ENCODE data around the gene MAL.
A peak's percentile ranks its signal among the peaks of the same experiment; 100 is the strongest.

The MAL gene

DNA sequence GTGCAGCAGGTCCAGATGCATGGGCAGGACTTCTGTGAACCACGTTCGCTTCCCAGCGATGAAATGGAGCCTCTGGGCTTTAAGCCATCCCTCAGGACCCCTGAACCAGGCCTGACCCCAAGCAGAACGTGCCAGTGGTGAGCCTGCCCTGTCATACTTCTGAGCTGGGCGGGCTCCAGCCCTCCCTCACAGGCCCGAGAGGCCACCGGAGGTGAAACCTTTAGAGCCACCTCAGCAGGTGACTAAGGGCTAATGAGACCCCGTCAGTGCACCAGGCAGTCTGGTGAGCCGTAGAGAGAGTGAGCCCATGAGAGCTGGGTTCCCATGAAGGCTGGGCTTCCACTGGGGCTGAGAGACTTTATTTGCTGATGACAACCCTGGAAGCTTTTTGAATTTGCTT, 8.9 kb upstream of the MAL start:
- DNase-seq (ENCODE audit: low read depth in 2 of 2), result no peak

GRCh38 chr2:95017071-95017501, 8.4 kb upstream of the MAL start:
- DNase-seq (ENCODE audit: low read depth in 2 of 2), result no peak

GRCh38 chr2:95017836-95018235, 7.7 kb upstream of the MAL start:
- DNase-seq (ENCODE audit: low read depth in 2 of 2), result no peak

DNA sequence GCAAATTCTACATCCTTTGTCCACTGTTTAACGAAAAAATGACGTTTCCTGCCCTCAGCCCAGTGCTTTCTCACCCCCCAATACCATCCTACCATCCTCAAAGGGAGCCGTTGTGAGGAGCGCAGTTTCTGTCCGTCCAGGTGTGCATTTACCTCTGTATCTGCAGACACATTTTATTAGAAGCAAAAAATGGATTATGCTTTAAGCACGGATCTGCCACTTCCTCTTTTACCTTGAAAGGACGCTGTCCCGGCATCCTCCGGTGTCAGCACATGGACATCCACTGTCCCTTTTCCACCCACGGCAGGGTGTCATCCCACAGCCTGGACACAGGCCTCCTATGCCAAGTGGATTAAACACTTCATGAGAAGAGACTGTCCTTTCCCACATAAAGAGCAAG, 7.2 kb upstream of the MAL start:
- no peak for DNase-seq (ENCODE audit: low read depth in 2 of 2)

DNA sequence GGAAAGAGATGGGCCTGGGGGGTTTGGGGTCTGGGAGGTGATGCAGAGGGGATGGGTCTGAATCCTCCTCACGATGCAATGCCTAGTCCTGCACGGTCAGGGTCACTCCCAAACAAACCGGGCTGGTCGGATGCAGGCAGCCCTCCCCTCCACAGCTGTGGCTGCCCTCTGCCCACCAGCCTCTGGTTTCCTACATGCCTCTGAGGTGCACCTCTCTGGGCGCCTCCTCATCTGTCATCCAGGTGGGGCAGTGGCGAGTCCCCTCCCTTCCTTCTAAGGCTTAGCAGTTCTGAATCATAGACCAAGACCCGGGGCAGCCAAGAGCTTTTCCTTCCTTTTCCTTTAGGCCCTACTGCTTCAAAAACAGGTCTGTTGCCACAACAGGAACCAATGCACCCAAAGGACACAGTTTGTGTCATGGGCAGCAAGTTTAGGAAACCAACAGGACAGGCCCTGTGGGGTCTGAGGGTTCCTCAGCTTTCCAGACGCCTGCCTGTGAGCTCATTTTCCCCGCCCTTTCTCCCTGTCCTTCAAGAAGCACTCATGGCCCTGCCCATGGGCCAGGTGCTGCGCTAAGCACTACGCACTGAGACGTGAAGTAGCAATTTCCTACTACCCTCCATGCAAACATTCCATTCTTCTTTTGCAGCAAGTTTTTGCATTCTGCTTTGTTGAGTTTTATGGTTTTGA, 6.5 kb upstream of the MAL start:
- no peak for DNase-seq (ENCODE audit: low read depth in 2 of 2)

DNA sequence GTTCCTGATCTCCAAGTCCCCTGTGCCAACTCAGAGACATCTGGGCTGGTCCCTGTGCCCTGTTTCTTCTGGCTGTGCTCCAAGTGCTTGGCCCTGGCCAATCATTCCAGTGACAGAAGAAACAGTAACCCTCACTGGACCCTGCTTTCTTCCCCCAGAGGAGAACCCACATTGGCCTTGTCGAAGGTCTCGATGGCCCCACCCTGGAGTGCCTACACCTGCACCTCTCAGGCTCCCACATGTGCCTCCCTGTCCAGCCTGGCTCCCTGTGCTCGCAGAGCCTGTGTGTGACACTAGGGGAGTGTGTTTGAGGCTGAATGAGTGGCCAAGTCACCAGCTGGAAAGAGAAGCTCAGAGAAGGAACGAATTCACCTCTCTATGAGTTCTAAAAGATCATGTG, 5.9 kb upstream of the MAL start:
- no peak for DNase-seq (ENCODE audit: low read depth in 2 of 2)

DNA sequence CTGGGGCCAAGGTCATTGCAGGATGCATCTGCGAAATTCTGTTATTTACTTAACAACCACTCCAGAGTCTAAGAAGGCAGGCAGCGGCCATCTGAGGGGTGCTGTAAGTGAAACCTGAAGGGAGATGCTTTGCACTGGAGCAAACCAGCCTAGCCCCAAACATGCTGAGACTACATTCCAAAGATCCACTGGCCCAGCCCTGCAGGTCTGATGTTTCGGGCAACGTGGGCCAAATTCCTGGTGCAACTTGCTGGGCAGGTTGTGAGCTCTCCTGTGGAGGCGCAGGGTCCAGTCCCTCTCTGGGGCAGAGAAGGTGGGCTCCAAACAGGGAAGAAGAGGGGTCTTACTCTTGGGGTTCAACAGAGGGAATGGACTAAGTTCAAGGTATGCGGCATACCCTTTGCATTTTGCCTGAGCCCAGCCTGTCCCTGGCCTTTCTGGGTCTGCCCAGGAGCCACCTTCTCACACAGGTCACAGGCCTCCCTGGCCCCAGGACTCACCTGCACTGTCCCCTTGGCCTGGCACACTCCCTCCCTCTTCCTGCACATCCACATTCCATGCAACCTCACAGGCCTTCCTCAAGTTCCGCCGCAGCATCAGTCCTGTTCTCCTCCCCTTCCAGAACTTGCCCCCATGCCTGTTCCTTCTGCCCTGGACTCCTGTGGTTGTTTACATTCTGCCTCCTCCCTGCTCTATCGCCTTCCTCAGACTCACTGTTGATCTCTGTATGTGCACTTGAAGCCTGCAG, 5.1 kb upstream of the MAL start:
- no peak for DNase-seq (ENCODE audit: low read depth in 2 of 2)

DNA sequence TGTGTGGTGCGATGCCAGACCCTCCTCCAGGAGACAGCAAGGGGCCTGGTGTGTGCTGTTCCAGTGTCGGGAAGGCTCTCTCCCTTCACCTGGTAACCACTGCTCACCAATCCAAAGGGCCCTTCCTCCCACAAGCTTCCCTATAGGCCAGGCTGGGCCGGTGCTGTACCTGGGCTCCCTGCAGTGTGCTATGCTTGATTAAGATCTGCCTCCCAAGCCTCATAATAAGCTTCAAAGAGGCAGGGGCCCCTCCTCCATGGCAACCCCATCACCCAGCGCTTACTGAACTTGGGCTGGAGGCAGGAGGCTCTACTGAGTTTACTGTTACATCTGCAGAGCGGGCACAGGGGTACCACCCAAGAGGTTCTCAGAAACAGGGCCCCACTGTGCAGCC, 4.5 kb upstream of the MAL start:
- DNase-seq (ENCODE audit: low read depth in 2 of 2), result no peak

GRCh38 chr2:95021847-95022246, 3.7 kb upstream of the MAL start:
- DNase-seq (ENCODE audit: low read depth in 2 of 2), result no peak

DNA sequence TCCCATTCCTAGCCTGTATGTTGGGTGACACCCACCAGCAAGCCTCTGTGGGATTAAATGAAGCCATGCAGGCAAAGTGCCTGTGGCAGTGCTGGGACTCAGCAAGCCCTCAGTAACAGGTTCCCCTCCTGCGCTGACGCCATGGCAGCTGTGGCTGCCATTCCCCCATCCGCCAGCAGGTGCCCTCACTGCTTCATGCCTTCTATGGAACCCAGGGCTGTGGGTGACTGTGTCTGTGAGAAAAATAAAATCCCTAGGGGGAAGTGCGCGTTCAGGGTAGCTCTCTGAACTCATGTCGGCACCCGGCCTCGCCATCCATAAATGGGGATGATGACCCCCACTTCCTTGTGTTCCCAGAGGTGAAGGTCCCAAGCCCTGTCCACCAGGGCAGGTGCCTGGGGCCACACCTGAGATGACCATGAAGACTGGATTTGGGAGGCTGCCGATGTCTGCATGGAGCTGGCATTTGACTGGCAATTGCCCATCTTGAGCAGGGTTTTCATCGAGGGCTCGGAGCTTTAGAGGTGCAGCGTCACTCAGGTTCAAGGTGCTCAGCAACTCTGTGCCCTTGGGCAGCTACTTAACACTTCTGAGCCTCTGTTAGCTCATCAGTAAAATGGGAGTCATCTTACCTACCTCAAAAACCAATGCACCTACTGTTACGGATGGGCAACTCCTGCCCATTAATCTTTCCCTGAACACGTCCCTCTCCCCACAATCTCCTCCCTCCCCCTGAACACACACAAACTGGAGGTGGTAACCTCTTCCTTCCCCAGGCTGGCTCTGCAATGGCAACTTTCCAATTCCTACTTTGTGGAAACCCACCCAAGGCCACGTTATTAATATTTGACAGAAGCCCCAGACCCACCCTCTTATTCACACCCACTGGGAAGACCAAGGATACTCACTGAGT, 2.9 kb upstream of the MAL start:
- peak; percentile 55 to 64 for DNase-seq (ENCODE audit: low read depth in 2 of 2)

- DNase-seq (ENCODE audit: low read depth in 2 of 2), result peak; percentile 23 to 39
Measured at GRCh38 chr2:95023222-95023597, 2.3 kb upstream of the MAL start.

GRCh38 chr2:95024371-95024770, 1.1 kb upstream of the MAL start:
- DNase-seq (ENCODE audit: low read depth in 2 of 2), result no peak

GRCh38 chr2:95024960-95025405, 525 bp upstream of the MAL start:
- DNase-seq (ENCODE audit: low read depth in 2 of 2), result no peak

DNA sequence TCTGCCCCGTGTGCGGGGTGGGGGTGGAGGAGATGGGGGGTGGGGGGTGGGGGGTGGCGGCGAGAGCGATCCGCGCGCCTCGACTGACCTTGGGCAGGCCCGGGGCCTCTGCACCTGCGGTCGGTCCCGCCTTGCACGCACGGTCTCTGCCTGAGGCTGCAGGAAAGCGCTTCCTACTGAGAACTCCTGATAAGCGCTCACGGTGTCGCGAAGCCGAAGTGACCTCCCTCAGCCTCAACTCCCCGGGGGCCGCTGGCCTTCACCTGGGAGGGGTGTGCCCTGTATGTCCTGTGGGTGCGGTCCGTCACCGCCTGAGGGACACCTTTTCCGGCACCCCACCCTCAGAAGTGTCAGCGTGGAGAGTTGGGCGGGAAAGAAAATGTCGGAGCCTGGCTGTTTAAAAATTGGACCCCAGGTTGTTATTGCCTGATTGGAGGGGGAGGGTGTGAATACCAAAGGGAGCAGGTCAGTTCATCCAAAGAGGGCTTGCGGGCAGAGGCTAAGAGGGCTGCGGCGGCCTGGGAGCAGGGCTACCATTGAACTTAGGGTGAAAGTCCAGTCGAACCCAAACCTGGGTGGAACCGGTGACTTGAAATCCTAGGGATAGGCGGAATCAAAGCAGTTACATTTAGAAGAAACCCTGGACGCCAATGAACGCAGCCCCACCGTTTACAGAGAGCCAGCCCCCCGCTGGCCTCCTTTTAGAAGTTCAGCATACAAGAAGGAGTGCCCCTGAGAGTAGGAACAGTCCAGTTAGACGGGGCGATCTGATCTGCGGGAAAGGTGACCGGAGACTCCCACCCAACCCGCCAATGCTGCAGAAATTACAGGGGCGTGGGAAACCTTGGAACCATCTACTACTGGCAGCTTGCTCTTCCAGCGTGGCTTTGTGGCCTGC, 1.2 kb downstream of the MAL start:
- no peak for DNase-seq (ENCODE audit: low read depth in 2 of 2)

DNA sequence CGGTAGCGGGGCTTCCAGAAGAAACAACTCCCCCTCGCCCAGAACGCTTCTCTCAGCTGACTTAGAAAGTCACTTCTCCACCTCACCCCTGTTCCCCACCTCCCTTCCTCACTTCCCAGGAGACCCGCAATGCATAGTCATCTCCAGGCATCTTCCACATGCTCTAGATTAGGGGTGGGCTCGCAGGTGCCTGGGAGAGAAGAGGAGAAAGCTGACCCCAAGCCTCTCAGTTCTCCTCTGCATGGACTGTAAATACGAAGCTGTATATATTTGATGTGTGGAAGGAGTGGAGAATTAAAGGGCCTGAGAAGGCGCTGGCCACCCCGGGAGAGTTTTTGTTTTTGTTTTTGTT, 1.8 kb downstream of the MAL start:
- DNase-seq (ENCODE audit: low read depth in 2 of 2), result no peak

DNA sequence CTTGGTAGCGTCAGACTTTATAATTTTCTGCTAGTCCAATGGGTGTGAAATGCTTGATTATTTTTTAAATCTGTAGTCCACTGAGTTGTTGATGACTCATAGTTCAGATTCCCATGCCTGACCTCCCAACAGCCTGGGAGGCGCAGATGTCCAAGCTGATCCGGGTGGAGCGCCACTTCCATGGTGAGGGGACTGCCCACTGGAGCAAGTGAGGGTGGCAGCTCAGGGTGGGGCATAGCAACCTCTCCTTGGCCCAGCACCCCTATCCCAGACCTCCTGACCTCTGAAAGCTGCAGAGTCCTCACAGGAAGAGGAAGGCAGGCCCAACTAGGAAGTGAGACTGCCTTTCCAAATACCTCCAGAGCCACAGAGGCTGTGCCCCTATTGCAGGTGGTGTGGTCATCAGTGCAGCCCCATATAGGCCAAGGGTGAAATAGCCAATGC, 4.4 kb downstream of the MAL start:
- no peak for DNase-seq (ENCODE audit: low read depth in 2 of 2)

- no peak for DNase-seq (ENCODE audit: low read depth in 2 of 2)
Measured at GRCh38 chr2:95030496-95030895, 5.0 kb downstream of the MAL start.

- DNase-seq (ENCODE audit: low read depth in 2 of 2), result no peak
Measured at GRCh38 chr2:95031076-95031725, 5.7 kb downstream of the MAL start.

DNA sequence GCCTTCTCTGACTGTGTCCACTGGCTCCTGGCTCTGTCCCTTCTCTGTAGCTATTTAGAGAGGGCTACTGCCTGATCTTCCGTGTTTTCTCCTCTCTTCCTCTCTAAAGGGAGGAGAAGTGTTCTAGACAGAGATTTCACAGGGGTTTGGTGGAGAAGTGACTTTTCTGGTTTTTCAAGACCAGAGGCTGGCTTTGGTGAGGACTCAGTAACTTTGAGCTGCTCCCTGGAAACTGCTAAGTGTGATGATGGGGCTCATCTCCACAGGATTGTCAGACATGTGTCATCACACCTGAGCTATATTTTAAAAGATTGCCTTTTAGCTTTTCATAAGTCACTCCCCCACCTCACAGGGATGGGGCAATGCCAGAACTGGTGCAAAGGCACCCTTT, 6.2 kb downstream of the MAL start:
- no peak for DNase-seq (ENCODE audit: low read depth in 2 of 2)

DNA sequence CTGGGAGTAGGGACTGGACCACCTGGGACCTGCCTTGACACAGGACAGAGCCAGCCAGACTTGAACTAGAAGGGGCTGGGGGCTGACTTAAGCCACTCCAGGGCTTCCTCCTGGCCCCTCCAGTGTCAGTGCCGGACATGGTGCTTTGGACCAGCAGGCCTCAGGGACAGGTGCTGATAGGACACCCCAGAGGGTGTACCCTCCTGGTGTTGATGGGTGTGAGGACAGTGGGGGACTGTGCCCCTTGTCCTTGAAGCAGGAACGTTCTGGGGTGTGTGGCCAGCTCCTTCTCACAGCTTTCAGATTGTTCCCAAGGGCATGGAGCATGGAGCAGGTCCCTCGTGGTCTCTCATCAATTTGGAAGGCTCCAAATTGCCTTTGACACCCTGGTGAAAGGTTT, 6.8 kb downstream of the MAL start:
- no peak for DNase-seq (ENCODE audit: low read depth in 2 of 2)

Measured in stimulated activated CD8-positive, alpha-beta memory T cell treated with anti-CD3 and anti-CD28 coated beads, Interleukin-7, amount 100 ng/mL, for 4 hours (primary cell).